A673 (cell line): ENCODE data around the gene NDST3. TPM values are rescaled to one million over a fixed set of nuclear protein-coding genes. Genes with fewer than 3 reads are reported as not detected.

ENCODE experiments used
- BruUV-seq: library from RNA; stranded (reverse); fragments of 400-500 nt; replicated peaks from 2 replicates; lab custom pipeline; 2021; lab: Mats Ljungman, UMichigan
- CTCF ChIA-PET: fragments of 300-600 bp; sonication (Branson Sonifier 250); formaldehyde crosslinking; loops from one replicate; lab custom pipeline; 2022; ENCODE audit warnings: antibody characterized with exemption; lab: Charles Lee
- POLR2A ChIA-PET: fragments of 300-600 bp; sonication (Branson Sonifier 250); formaldehyde crosslinking; loops from one replicate; lab custom pipeline; 2022; ENCODE audit warnings: antibody characterized with exemption; ENCODE audit not compliant: low non-redundant PET; lab: Charles Lee
- DNase-seq: peaks from one replicate; pipeline ENCODE4 v3.0.0-alpha.2; 2015; ENCODE audit warnings: low spot score
- H3K27ac ChIP-seq: fragments of 200-600 bp; sonication (generic); 2 replicates; pipeline ENCODE4 v1.5.1; 2016; ENCODE audit warnings: mixed run types, low read depth, mild to moderate bottlenecking, mixed read lengths, antibody characterized with exemption, low read length; ENCODE audit not compliant: poor library complexity, severe bottlenecking
- H3K27me3 ChIP-seq: fragments of 200-600 bp; sonication (generic); replicated peaks from 2 replicates; pipeline ENCODE4 v1.6.1; 2017; ENCODE audit warnings: mixed run types, low read depth, mild to moderate bottlenecking, mixed read lengths, antibody characterized with exemption, low read length; ENCODE audit not compliant: insufficient read depth, poor library complexity
- H3K36me3 ChIP-seq: fragments of 200-600 bp; sonication (generic); 2 replicates; pipeline ENCODE4 v1.6.1; 2016; ENCODE audit warnings: mixed run types, mild to moderate bottlenecking, mixed read lengths, antibody characterized with exemption, low read length; ENCODE audit not compliant: insufficient read depth, poor library complexity, severe bottlenecking
- H3K4me1 ChIP-seq: fragments of 200-600 bp; sonication (generic); 2 replicates; pipeline ENCODE4 v1.6.1; 2017; ENCODE audit warnings: mixed run types, mild to moderate bottlenecking, mixed read lengths, antibody characterized with exemption, low read length; ENCODE audit not compliant: insufficient read depth, poor library complexity, severe bottlenecking
- H3K4me3 ChIP-seq: fragments of 200-600 bp; sonication (generic); 2 replicates; pipeline ENCODE4 v1.5.1; 2016; ENCODE audit warnings: low read depth, mixed run types, mild to moderate bottlenecking, mixed read lengths, low read length; ENCODE audit not compliant: poor library complexity, severe bottlenecking
- H3K9me3 ChIP-seq: fragments of 200-600 bp; sonication (generic); 2 replicates; pipeline ENCODE4 v1.6.1; 2016; ENCODE audit warnings: mixed run types, low read depth, mild to moderate bottlenecking, mixed read lengths, antibody characterized with exemption, low read length; ENCODE audit not compliant: poor library complexity, severe bottlenecking
- CTCF ChIP-seq: fragments of 300-800, 200-600 bp; sonication (generic); conservative IDR thresholded peaks from 2 replicates; pipeline ENCODE4 v1.5.1; 2017; ENCODE audit warnings: low read depth, mild to moderate bottlenecking, antibody characterized with exemption, low read length, moderate library complexity, mixed read lengths
- EZH2 ChIP-seq: fragments of 200-600 bp; sonication (generic); IDR thresholded peaks from 2 replicates; pipeline ENCODE4 v1.6.1; 2017; ENCODE audit warnings: borderline replicate concordance, low read depth, mild to moderate bottlenecking, mixed read lengths, antibody characterized with exemption, low read length; ENCODE audit not compliant: poor library complexity, severe bottlenecking
- intact Hi-C: fragments of 100-400 bp; cut with micrococcal nuclease; formaldehyde crosslinking; loops from one replicate; pipeline ENCODE4 v1.10.0; 2022; ENCODE audit not compliant: unreplicated experiment
- total RNA-seq: library from RNA; stranded (reverse); gene quantifications from 2 replicates; pipeline ENCODE4 v1.2.3, GENCODE V29; 2021

Gene NDST3
- total RNA-seq, 1 experiment from 2014 or later, result 3.0 TPM

GRCh38 chr4:118278473-118279274, 244.4 kb downstream of the NDST3 start:
- no peak for TF ChIP-seq EZH2
- H3K9me3 ChIP-seq, result no peaks in the 10 kb centered on the region
- peak overlapping the region; percentile 83 for H3K4me3 ChIP-seq
- H3K27ac ChIP-seq, result peak overlapping the region; percentile 94
- POLR2A ChIA-PET, result no interaction called here
- no TSS peak for BruUV-seq
- CTCF ChIA-PET, result no interaction called here
- peak; percentile 96 for DNase-seq
- intact Hi-C loops, result loop anchor here (10.0 kb wide), 2 partner anchors 1144 to 1924 kb away; no protein-coding TSS in a partner anchor
- peaks cover 15% of the 10 kb centered on the region for H3K4me1 ChIP-seq
- H3K36me3 ChIP-seq, result peaks cover 26% of the 10 kb centered on the region
- H3K27me3 ChIP-seq, result no peaks in the 10 kb centered on the region

GRCh38 chr4:118279328-118279727, 245.0 kb downstream of the NDST3 start:
- POLR2A ChIA-PET, result no interaction called here
- Histone ChIP-seq H3K36me3 (peaks cover 26% of the 10 kb centered on the region), H3K4me1 (peaks cover 15% of the 10 kb centered on the region), H3K27me3 (no peaks in the 10 kb centered on the region), H3K27ac (peak overlapping the region; percentile 94), H3K9me3 (no peaks in the 10 kb centered on the region), H3K4me3 (peak overlapping the region; percentile 83)
- intact Hi-C loops, result loop anchor here (10.0 kb wide), 2 partner anchors 1145 to 1925 kb away; no protein-coding TSS in a partner anchor
- TF ChIP-seq EZH2 (no peak), CTCF (no peak)
- CTCF ChIA-PET, result no interaction called here
- TSS peak; percentile 82 for BruUV-seq
- no peak for DNase-seq

- CTCF ChIA-PET, result no interaction called here
- TF ChIP-seq CTCF (no peak), EZH2 (no peak)
- intact Hi-C loops, result loop anchor here (5.0 to 10.0 kb wide), 3 partner anchors 72 to 1925 kb away; partner anchors contain the start of gene PRSS12
Measured at GRCh38 chr4:118279920-118280432, 245.7 kb downstream of the NDST3 start.

More at GRCh38 chr4:118279920-118280432, 245.7 kb downstream of the NDST3 start:
- Histone ChIP-seq H3K36me3 (peaks cover 26% of the 10 kb centered on the region), H3K27ac (peak overlapping the region; percentile 94), H3K27me3 (no peaks in the 10 kb centered on the region), H3K4me1 (peaks cover 15% of the 10 kb centered on the region), H3K9me3 (no peaks in the 10 kb centered on the region), H3K4me3 (peak overlapping the region; percentile 83)
- POLR2A ChIA-PET, result no interaction called here
- no peak for DNase-seq
- BruUV-seq, result no TSS peak
